Measurements from ENCODE around the gene APCDD1.

Gene APCDD1

GRCh38 chr18:10504723-10505122, 50.3 kb downstream of the APCDD1 start:
- TF ChIP-seq EGR1 (IDR thresholded peaks at IDR 0.05) (no peak), CREB1 (IDR thresholded peaks at IDR 0.05; ENCODE audit: low read depth) (no peak), USF1 (IDR thresholded peaks at IDR 0.05) (no peak), YY1 (IDR thresholded peaks at IDR 0.05; ENCODE audit: low read depth) (no peak), RAD21 (IDR thresholded peaks at IDR 0.05; ENCODE audit: low read depth) (no peak), NFIC (IDR thresholded peaks at IDR 0.05) (no peak), CEBPB (IDR thresholded peaks at IDR 0.05) (no peak), FOXM1 (IDR thresholded peaks at IDR 0.05; ENCODE audit: borderline replicate concordance, low read depth) (no peak), REST (IDR thresholded peaks at IDR 0.05; ENCODE audit: low read depth) (no peak), ZBTB7A (IDR thresholded peaks at IDR 0.05; ENCODE audit: low read depth) (no peak)

- TF ChIP-seq EP300 (IDR thresholded peaks at IDR 0.05; ENCODE audit: borderline replicate concordance) (no peak), CEBPB (IDR thresholded peaks at IDR 0.05) (no peak), TEAD4 (IDR thresholded peaks at IDR 0.05) (no peak), NFIC (IDR thresholded peaks at IDR 0.05) (no peak), RAD21 (IDR thresholded peaks at IDR 0.05; ENCODE audit: low read depth) (no peak), CREB1 (IDR thresholded peaks at IDR 0.05; ENCODE audit: low read depth) (no peak), YY1 (IDR thresholded peaks at IDR 0.05; ENCODE audit: low read depth) (no peak), EGR1 (IDR thresholded peaks at IDR 0.05) (no peak), TCF12 (IDR thresholded peaks at IDR 0.05; ENCODE audit: low read depth) (no peak), USF1 (IDR thresholded peaks at IDR 0.05) (no peak), FOXM1 (IDR thresholded peaks at IDR 0.05; ENCODE audit: borderline replicate concordance, low read depth) (no peak)
Measured at GRCh38 chr18:10508591-10508990, 54.2 kb downstream of the APCDD1 start.

- TF ChIP-seq TAF1 (IDR thresholded peaks at IDR 0.05; ENCODE audit: low read depth) (no peak), TCF12 (IDR thresholded peaks at IDR 0.05; ENCODE audit: low read depth) (no peak), EGR1 (IDR thresholded peaks at IDR 0.05) (no peak), NFIC (IDR thresholded peaks at IDR 0.05) (no peak), RAD21 (IDR thresholded peaks at IDR 0.05; ENCODE audit: low read depth) (no peak), TEAD4 (IDR thresholded peaks at IDR 0.05) (no peak), FOXM1 (IDR thresholded peaks at IDR 0.05; ENCODE audit: borderline replicate concordance, low read depth) (no peak), USF1 (IDR thresholded peaks at IDR 0.05) (no peak), ZBTB7A (IDR thresholded peaks at IDR 0.05; ENCODE audit: low read depth) (no peak), REST (IDR thresholded peaks at IDR 0.05; ENCODE audit: low read depth) (no peak), MAX (IDR thresholded peaks at IDR 0.05) (no peak), CEBPB (IDR thresholded peaks at IDR 0.05) (no peak), CREB1 (IDR thresholded peaks at IDR 0.05; ENCODE audit: low read depth) (no peak), EP300 (IDR thresholded peaks at IDR 0.05; ENCODE audit: borderline replicate concordance) (no peak)
Measured at GRCh38 chr18:10511236-10511635, 56.8 kb downstream of the APCDD1 start.

GRCh38 chr18:10514082-10514481, 59.6 kb downstream of the APCDD1 start:
- TF ChIP-seq NFIC (IDR thresholded peaks at IDR 0.05) (no peak), CEBPB (IDR thresholded peaks at IDR 0.05) (no peak), YY1 (IDR thresholded peaks at IDR 0.05; ENCODE audit: low read depth) (no peak), MAX (IDR thresholded peaks at IDR 0.05) (no peak), RAD21 (IDR thresholded peaks at IDR 0.05; ENCODE audit: low read depth) (no peak), EGR1 (IDR thresholded peaks at IDR 0.05) (no peak), TAF1 (IDR thresholded peaks at IDR 0.05; ENCODE audit: low read depth) (no peak), EP300 (IDR thresholded peaks at IDR 0.05; ENCODE audit: borderline replicate concordance) (no peak)

GRCh38 chr18:10514601-10515000, 60.2 kb downstream of the APCDD1 start:
- TF ChIP-seq CEBPB (IDR thresholded peaks at IDR 0.05), result no peak
- TF ChIP-seq EGR1 (IDR thresholded peaks at IDR 0.05), result no peak
- TF ChIP-seq TEAD4 (IDR thresholded peaks at IDR 0.05), result no peak
- no peak for TF ChIP-seq TAF1 (IDR thresholded peaks at IDR 0.05; ENCODE audit: low read depth)
- no peak for TF ChIP-seq USF1 (IDR thresholded peaks at IDR 0.05)
- no peak for TF ChIP-seq FOXM1 (IDR thresholded peaks at IDR 0.05; ENCODE audit: borderline replicate concordance, low read depth)
- TF ChIP-seq CREB1 (IDR thresholded peaks at IDR 0.05; ENCODE audit: low read depth), result no peak
- TF ChIP-seq YY1 (IDR thresholded peaks at IDR 0.05; ENCODE audit: low read depth), result no peak
- no peak for TF ChIP-seq ZBTB7A (IDR thresholded peaks at IDR 0.05; ENCODE audit: low read depth)

All from Ishikawa (cell line).